HG02642 (cell line): ENCODE measurements around the gene USP31.
A peak's percentile ranks its signal among the peaks of the same experiment; 100 is the strongest.

ENCODE experiments used
- ATAC-seq: cut with Tn5 transposase; IDR thresholded peaks from one replicate; pipeline ENCODE4 v1.9.1; 2021; ENCODE audit warnings: mild to moderate bottlenecking; ENCODE audit not compliant: unreplicated experiment, poor library complexity

Gene USP31

GRCh38 chr16:23149267-23149992 is at the start of gene USP31:
Gene USP31, minus strand, starts transcription at chr16:23149452. Its CDS starts 182 bp downstream, at chr16:23149270.
- peak; percentile 94 for ATAC-seq

- no peak for ATAC-seq
These were observed 47.3 kb upstream of the USP31 start for GRCh38 chr16:23196539-23196938.

GRCh38 chr16:23195366-23195978 is 46.2 kb upstream of the USP31 start:
- no peak for ATAC-seq

GRCh38 chr16:23194497-23195221 is 45.4 kb upstream of the USP31 start:
- ATAC-seq = no peak

GRCh38 chr16:23188911-23189310 is 39.7 kb upstream of the USP31 start:
- ATAC-seq = no peak

GRCh38 chr16:23187341-23187740 is 38.1 kb upstream of the USP31 start:
- no peak for ATAC-seq

GRCh38 chr16:23186171-23186570 is 36.9 kb upstream of the USP31 start:
- no peak for ATAC-seq

- no peak for ATAC-seq
These were observed 36.4 kb upstream of the USP31 start for GRCh38 chr16:23185656-23186055.

GRCh38 chr16:23183543-23183862 is 34.3 kb upstream of the USP31 start:
- ATAC-seq = no peak

- peak; percentile 25 for ATAC-seq
These were observed 33.7 kb upstream of the USP31 start, which contains the start of gene SCNN1G for GRCh38 chr16:23182679-23183542. Gene SCNN1G, plus strand, starts transcription at chr16:23182745. Its CDS starts 3,527 bp downstream, at chr16:23186272.

GRCh38 chr16:23182206-23182678 is 33.0 kb upstream of the USP31 start:
- ATAC-seq = peak; percentile 95

- ATAC-seq = no peak
These were observed 32.3 kb upstream of the USP31 start for GRCh38 chr16:23181506-23181905.

GRCh38 chr16:23175651-23176050 is 26.4 kb upstream of the USP31 start:
- ATAC-seq = no peak

- no peak for ATAC-seq
These were observed 25.4 kb upstream of the USP31 start for GRCh38 chr16:23174622-23175021.

- no peak for ATAC-seq
These were observed 23.7 kb upstream of the USP31 start for GRCh38 chr16:23172994-23173393.

GRCh38 chr16:23172583-23172982 is 23.3 kb upstream of the USP31 start:
- no peak for ATAC-seq

- ATAC-seq = no peak
These were observed 15.5 kb upstream of the USP31 start for GRCh38 chr16:23164736-23165135.

- no peak for ATAC-seq
These were observed 14.7 kb upstream of the USP31 start for GRCh38 chr16:23163921-23164320.

- no peak for ATAC-seq
These were observed 11.3 kb upstream of the USP31 start for GRCh38 chr16:23160574-23160973.

GRCh38 chr16:23160082-23160481 is 10.8 kb upstream of the USP31 start:
- ATAC-seq = no peak
